Hepatocyte (in vitro differentiated cells): ENCODE data around the gene WDR70. TPM values are rescaled to one million over a fixed set of nuclear protein-coding genes. Genes with fewer than 3 reads are reported as not detected.

Experiments
- DNase-seq: peaks from one replicate; pipeline ENCODE4 v3.0.0-alpha.2; 2016; ENCODE audit warnings: low spot score
- H2AFZ ChIP-seq: fragments of 200-600 bp; sonication (generic); 2 replicates; pipeline ENCODE4 v1.6.0; 2016; ENCODE audit warnings: antibody characterized with exemption, mild to moderate bottlenecking
- H3K27ac ChIP-seq: fragments of 200-600 bp; sonication (generic); 2 replicates; pipeline ENCODE4 v1.5.1; 2016; ENCODE audit warnings: mild to moderate bottlenecking
- H3K27me3 ChIP-seq: fragments of 200-600 bp; sonication (generic); 2 replicates; pipeline ENCODE4 v1.6.1; 2016
- H3K36me3 ChIP-seq: fragments of 200-600 bp; sonication (generic); replicated peaks from 2 replicates; pipeline ENCODE4 v1.5.1; 2016; ENCODE audit warnings: low read depth; ENCODE audit not compliant: insufficient read depth
- H3K4me1 ChIP-seq: fragments of 200-600 bp; sonication (generic); 2 replicates; pipeline ENCODE4 v1.5.1; 2016; ENCODE audit warnings: mild to moderate bottlenecking, moderate library complexity; ENCODE audit not compliant: insufficient read depth
- H3K4me2 ChIP-seq: fragments of 200-600 bp; sonication (generic); 2 replicates; pipeline ENCODE4 v1.6.0; 2016
- H3K4me3 ChIP-seq: fragments of 200-600 bp; sonication (generic); 2 replicates; pipeline ENCODE4 v1.5.1; 2016; ENCODE audit warnings: mild to moderate bottlenecking
- H3K79me2 ChIP-seq: fragments of 200-600 bp; sonication (generic); 2 replicates; pipeline ENCODE4 v1.6.0; 2017; ENCODE audit warnings: mild to moderate bottlenecking
- H3K9me2 ChIP-seq: fragments of 200-600 bp; sonication (generic); replicated peaks from 2 replicates; pipeline ENCODE4 v1.6.0; 2017; ENCODE audit warnings: mild to moderate bottlenecking; ENCODE audit not compliant: insufficient read depth
- H3K9me3 ChIP-seq: fragments of 200-600 bp; sonication (generic); 2 replicates; pipeline ENCODE4 v1.5.1; 2016; ENCODE audit warnings: low read depth, mild to moderate bottlenecking
- H4K20me1 ChIP-seq: fragments of 200-600 bp; sonication (generic); 2 replicates; pipeline ENCODE4 v1.6.0; 2016; ENCODE audit warnings: mild to moderate bottlenecking; ENCODE audit not compliant: insufficient read depth, poor library complexity, severe bottlenecking
- EZH2 ChIP-seq: fragments of 200-600 bp; sonication (generic); IDR thresholded peaks from 2 replicates; pipeline ENCODE4 v1.6.1; 2016; ENCODE audit warnings: antibody characterized with exemption, mild to moderate bottlenecking, borderline replicate concordance
- EZH2phosphoT487 ChIP-seq: fragments of 200-600 bp; sonication (generic); IDR thresholded peaks from one replicate; pipeline ENCODE4 v1.6.1; 2018; ENCODE audit warnings: antibody characterized with exemption, mild to moderate bottlenecking, low read depth, moderate library complexity; ENCODE audit not compliant: unreplicated experiment, severe bottlenecking
- WGBS: methylation state at CpG from one replicate; pipeline ENCODE4 v1.1.6; 2016; ENCODE audit warnings: low lambda C conversion rate; ENCODE audit errors: missing lambda C conversion rate; 5-methylcytosine and 5-hydroxymethylcytosine counted together
- polyA plus RNA-seq: library from polyadenylated mRNA; unstranded; fragments of >200 nt; fragmentation: Nextera tagmentation; extraction: Ambion mirVana; gene quantifications from 2 replicates; pipeline ENCODE4 v1.2.1, GENCODE V29; 2016
- total RNA-seq: library from RNA; depleted of rRNA; stranded (reverse); fragments of >200 nt; gene quantifications from 2 replicates; pipeline ENCODE4 v1.2.3, GENCODE V29; 2014
- TF ChIP-seq, protein P1 (sequence below): fragments of 200-600 bp; sonication (generic); IDR thresholded peaks from 2 replicates; pipeline ENCODE4 v1.5.1; 2016; ENCODE audit warnings: antibody characterized with exemption, mild to moderate bottlenecking; ENCODE audit not compliant: poor library complexity

The WDR70 gene
- total and polyA plus RNA-seq, 2 experiments from 2014 or later: 22.3 to 37.0 TPM

DNA sequence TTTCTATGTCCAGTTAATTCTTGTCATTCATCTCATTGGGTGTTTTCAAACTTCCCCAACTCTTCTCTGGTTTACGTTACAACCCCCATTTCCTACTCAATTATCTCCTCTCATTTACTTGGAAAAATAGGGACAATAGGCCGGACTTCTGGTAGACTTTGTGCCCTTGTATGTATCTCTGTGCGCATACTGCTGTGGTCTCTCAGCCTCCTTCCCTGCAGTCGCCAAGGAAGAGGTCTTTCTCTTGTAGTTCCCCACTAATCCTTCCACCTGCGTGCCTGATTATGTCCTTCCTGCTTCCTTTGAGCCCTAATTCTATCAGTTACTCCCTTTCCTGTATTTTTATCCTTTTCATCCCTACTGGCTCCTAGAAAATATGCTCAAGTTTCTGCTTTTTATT, 284.4 kb downstream of the WDR70 start:
- H2AFZ ChIP-seq: no peak overlapping the region
- H3K79me2 ChIP-seq: no peaks in the 10 kb centered on the region
- peak overlapping the region; percentile 43 for H3K27ac ChIP-seq
- H3K4me2 ChIP-seq: no peak overlapping the region
- TF ChIP-seq EZH2phosphoT487: no peak
- no peaks in the 10 kb centered on the region for H3K9me3 ChIP-seq
- no peak for DNase-seq
- no peaks in the 10 kb centered on the region for H3K36me3 ChIP-seq
- no peaks in the 10 kb centered on the region for H4K20me1 ChIP-seq
- H3K9me2 ChIP-seq: no peaks in the 10 kb centered on the region
- H3K27me3 ChIP-seq: no peaks in the 10 kb centered on the region
- no peak overlapping the region for H3K4me3 ChIP-seq
- WGBS: 94% methylated on average over 5 of the region's 5 CpGs
- peaks cover 19% of the 10 kb centered on the region for H3K4me1 ChIP-seq

DNA sequence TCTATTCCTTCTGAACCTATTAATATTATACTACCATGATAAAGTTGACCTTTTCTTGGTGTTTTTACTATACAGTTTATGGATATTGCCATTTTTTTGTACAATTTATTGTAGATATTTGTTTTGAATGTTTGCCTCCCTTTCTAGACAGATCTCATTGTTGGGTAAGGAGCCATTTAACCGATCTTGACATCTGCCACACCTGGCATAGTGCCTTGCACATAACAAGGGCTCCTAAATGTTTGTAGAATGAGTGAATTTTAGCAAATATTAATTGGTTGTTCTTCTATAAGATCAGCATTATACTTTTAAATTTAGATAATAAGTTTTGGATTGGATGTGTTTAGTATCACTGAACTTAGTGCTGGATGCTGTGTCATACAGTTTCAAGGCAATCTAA, 285.4 kb downstream of the WDR70 start:
- Histone ChIP-seq H3K27me3 (no peaks in the 10 kb centered on the region), H3K27ac (no peak overlapping the region), H3K79me2 (no peaks in the 10 kb centered on the region), H3K9me3 (no peaks in the 10 kb centered on the region), H3K9me2 (no peaks in the 10 kb centered on the region), H2AFZ (no peak overlapping the region), H4K20me1 (no peaks in the 10 kb centered on the region), H3K36me3 (no peaks in the 10 kb centered on the region), H3K4me1 (peaks cover 19% of the 10 kb centered on the region), H3K4me2 (no peak overlapping the region), H3K4me3 (no peak overlapping the region)
- no peak for DNase-seq
- TF ChIP-seq, protein P1, sequence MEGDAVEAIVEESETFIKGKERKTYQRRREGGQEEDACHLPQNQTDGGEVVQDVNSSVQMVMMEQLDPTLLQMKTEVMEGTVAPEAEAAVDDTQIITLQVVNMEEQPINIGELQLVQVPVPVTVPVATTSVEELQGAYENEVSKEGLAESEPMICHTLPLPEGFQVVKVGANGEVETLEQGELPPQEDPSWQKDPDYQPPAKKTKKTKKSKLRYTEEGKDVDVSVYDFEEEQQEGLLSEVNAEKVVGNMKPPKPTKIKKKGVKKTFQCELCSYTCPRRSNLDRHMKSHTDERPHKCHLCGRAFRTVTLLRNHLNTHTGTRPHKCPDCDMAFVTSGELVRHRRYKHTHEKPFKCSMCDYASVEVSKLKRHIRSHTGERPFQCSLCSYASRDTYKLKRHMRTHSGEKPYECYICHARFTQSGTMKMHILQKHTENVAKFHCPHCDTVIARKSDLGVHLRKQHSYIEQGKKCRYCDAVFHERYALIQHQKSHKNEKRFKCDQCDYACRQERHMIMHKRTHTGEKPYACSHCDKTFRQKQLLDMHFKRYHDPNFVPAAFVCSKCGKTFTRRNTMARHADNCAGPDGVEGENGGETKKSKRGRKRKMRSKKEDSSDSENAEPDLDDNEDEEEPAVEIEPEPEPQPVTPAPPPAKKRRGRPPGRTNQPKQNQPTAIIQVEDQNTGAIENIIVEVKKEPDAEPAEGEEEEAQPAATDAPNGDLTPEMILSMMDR: no peak
- no peak for TF ChIP-seq EZH2
- TF ChIP-seq EZH2phosphoT487: no peak
- WGBS: 96% methylated on average over 1 of the region's 1 CpG

- no peak overlapping the region for H3K4me3 ChIP-seq
- no peaks in the 10 kb centered on the region for H3K36me3 ChIP-seq
- no peak for TF ChIP-seq EZH2
- no peak for TF ChIP-seq EZH2phosphoT487
- TF ChIP-seq, protein P1: no peak
- peaks cover 19% of the 10 kb centered on the region for H3K4me1 ChIP-seq
- H4K20me1 ChIP-seq: no peaks in the 10 kb centered on the region
- H2AFZ ChIP-seq: no peak overlapping the region
- no peaks in the 10 kb centered on the region for H3K79me2 ChIP-seq
- WGBS: 61% methylated on average over 1 of the region's 1 CpG
- DNase-seq: no peak
- no peaks in the 10 kb centered on the region for H3K9me3 ChIP-seq
- no peaks in the 10 kb centered on the region for H3K27me3 ChIP-seq
- H3K27ac ChIP-seq: no peak overlapping the region
- no peaks in the 10 kb centered on the region for H3K9me2 ChIP-seq
- H3K4me2 ChIP-seq: no peak overlapping the region
These were observed 286.2 kb downstream of the WDR70 start for GRCh38 chr5:37665272-37665671.

DNA sequence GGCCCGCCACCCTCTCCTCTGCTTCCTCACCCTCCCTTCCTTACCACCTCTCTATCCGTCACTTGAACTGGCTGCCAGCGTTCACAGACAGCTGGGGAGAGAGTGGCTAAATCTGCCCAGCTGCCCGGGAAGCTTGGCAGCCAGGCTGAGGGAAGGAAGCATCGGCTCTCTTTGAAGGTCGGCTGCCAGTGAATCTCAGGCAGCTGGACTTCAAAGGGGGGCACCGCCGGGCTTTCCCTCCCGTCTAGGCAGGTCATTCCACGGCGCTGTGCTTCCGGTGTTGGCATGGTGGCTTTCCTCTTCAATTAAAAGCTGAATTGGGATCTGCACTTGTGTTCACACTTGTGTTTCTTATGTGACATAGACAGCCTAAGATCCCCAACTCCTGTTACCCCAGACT, 286.8 kb downstream of the WDR70 start:
- Histone ChIP-seq H3K4me1 (peaks cover 19% of the 10 kb centered on the region), H3K9me3 (no peaks in the 10 kb centered on the region), H3K36me3 (no peaks in the 10 kb centered on the region), H3K79me2 (no peaks in the 10 kb centered on the region), H3K4me2 (no peak overlapping the region), H3K9me2 (no peaks in the 10 kb centered on the region), H3K4me3 (no peak overlapping the region), H4K20me1 (no peaks in the 10 kb centered on the region), H3K27me3 (no peaks in the 10 kb centered on the region), H3K27ac (no peak overlapping the region), H2AFZ (no peak overlapping the region)
- 84% methylated on average over 12 of the region's 12 CpGs for WGBS
- TF ChIP-seq EZH2phosphoT487 (no peak), EZH2 (no peak)
- TF ChIP-seq, protein P1: no peak
- no peak for DNase-seq
